B cell (primary cell): ENCODE results near the gene ELFN2. TPM values are rescaled to one million over a fixed set of nuclear protein-coding genes. Genes with fewer than 3 reads are reported as not detected.

ENCODE experiments used
- ATAC-seq: fragments of 200-7000 bp; cut with Tn5 transposase; one replicate; pipeline ENCODE4 v1.10.0; 2021; ENCODE audit warnings: low read depth, mild to moderate bottlenecking, moderate number of reproducible peaks, moderate library complexity
- CTCF ChIA-PET: fragments of 350-600 bp; sonication (Branson Sonifier 250); formaldehyde crosslinking; loops from one replicate; lab custom pipeline; 2021; ENCODE audit warnings: antibody characterized with exemption, inconsistent platforms; lab: Charles Lee
- POLR2A ChIA-PET: fragments of 350-600 bp; sonication (Branson Sonifier 250); formaldehyde crosslinking; loops from one replicate; lab custom pipeline; 2021; ENCODE audit warnings: antibody characterized with exemption; lab: Charles Lee
- DNase-seq: peaks from one replicate; pipeline ENCODE4 v3.0.0; 2013
- H2AFZ ChIP-seq: 2 replicates; pipeline ENCODE4 v1.6.1; 2012; ENCODE audit warnings: mild to moderate bottlenecking, low read depth, low read length; ENCODE audit not compliant: insufficient read depth, poor library complexity, severe bottlenecking
- H3K27ac ChIP-seq, 2 donors: 1 replicate in 1 of 2; 2 replicates in 1 of 2; pipeline ENCODE4 v1.5.1; 2012 to 2013; ENCODE audit warnings: low read length in 2 of 2, mild to moderate bottlenecking in 2 of 2, moderate library complexity in 1 of 2
- H3K27me3 ChIP-seq, 4 experiments: fragments of 200-600 bp in 1 of 4; sonication (generic) in 1 of 4; replicated peaks in 1 of 4; 1 replicate in 2 of 4; 2 replicates in 2 of 4; pipeline versions ENCODE4 v1.6.1 to v1.7.0; 2013 to 2016; ENCODE audit warnings: low read length in 3 of 4, mild to moderate bottlenecking in 2 of 4, mixed read lengths in 1 of 4, moderate library complexity in 1 of 4; ENCODE audit not compliant: insufficient read depth in 4 of 4, control insufficient read depth in 3 of 4; ENCODE audit errors: control extremely low read depth in 1 of 4
- H3K36me3 ChIP-seq, 2 experiments: replicated peaks in 1 of 2; 1 replicate in 1 of 2; 2 replicates in 1 of 2; pipeline versions ENCODE4 v1.6.1 to v1.7.1; 2013; ENCODE audit warnings: low read length in 1 of 2; ENCODE audit not compliant: insufficient read depth in 2 of 2, control insufficient read depth in 1 of 2; ENCODE audit errors: control extremely low read depth in 1 of 2, extremely low read depth in 1 of 2
- H3K4me1 ChIP-seq, 2 donors: fragments of 200-600 bp in 1 of 2; sonication (generic) in 1 of 2; 1 replicate in 1 of 2; 2 replicates in 1 of 2; pipeline versions ENCODE4 v1.5.1 to v1.6.1; 2013 to 2017; ENCODE audit warnings: low read length in 2 of 2; ENCODE audit not compliant: control insufficient read depth in 2 of 2, insufficient read depth in 2 of 2
- H3K4me2 ChIP-seq: replicated peaks from 2 replicates; pipeline ENCODE3; 2012; ENCODE audit warnings: mild to moderate bottlenecking, low read depth, low read length; ENCODE audit not compliant: poor library complexity, severe bottlenecking
- H3K4me3 ChIP-seq, 5 experiments: fragments of 200-600 bp in 1 of 5; sonication (generic) in 1 of 5; 1 replicate in 3 of 5; 2 replicates in 2 of 5; pipeline versions ENCODE4 v1.5.1 to v1.7.0; 2011 to 2016; ENCODE audit warnings: low read length in 4 of 5, mild to moderate bottlenecking in 4 of 5, low read depth in 2 of 5, control low read depth in 1 of 5, moderate library complexity in 1 of 5; ENCODE audit not compliant: insufficient read depth in 1 of 5; ENCODE audit errors: control extremely low read depth in 1 of 5, extremely low read depth in 1 of 5
- H3K79me2 ChIP-seq: fragments of 200-600 bp; sonication (generic); one replicate; pipeline ENCODE4 v1.6.0; 2016; ENCODE audit warnings: low read length; ENCODE audit not compliant: control insufficient read depth, insufficient read depth
- H3K9ac ChIP-seq: fragments of 200-600 bp; sonication (generic); 2 replicates; pipeline ENCODE4 v1.6.1; 2017; ENCODE audit warnings: mild to moderate bottlenecking, low read length, moderate library complexity
- H3K9me3 ChIP-seq, 3 donors: one replicate each; pipeline versions ENCODE4 v1.6.1 to v1.7.1; 2013; ENCODE audit warnings: low read length in 2 of 3; ENCODE audit not compliant: control insufficient read depth in 2 of 3, insufficient read depth in 1 of 3; ENCODE audit errors: control extremely low read depth in 1 of 3
- H4K20me1 ChIP-seq: 2 replicates; pipeline ENCODE4 v1.6.0; 2012; ENCODE audit warnings: mild to moderate bottlenecking, low read length; ENCODE audit not compliant: insufficient read depth, control insufficient read depth, poor library complexity, severe bottlenecking
- H3K27ac Mint-ChIP-seq: one replicate; pipeline ENCODE4 v1.8.0; 2021; ENCODE audit warnings: mixed read lengths
- H3K27me3 Mint-ChIP-seq: one replicate; pipeline ENCODE4 v1.8.0; 2021; ENCODE audit warnings: mixed read lengths
- H3K4me1 Mint-ChIP-seq: one replicate; pipeline ENCODE4 v1.8.0; 2021; ENCODE audit warnings: mixed read lengths
- H3K4me3 Mint-ChIP-seq: one replicate; pipeline ENCODE4 v1.8.0; 2021; ENCODE audit warnings: mixed read lengths
- H3K9me3 Mint-ChIP-seq: one replicate; pipeline ENCODE4 v1.8.0; 2022; ENCODE audit warnings: mixed read lengths; ENCODE audit not compliant: insufficient read depth
- CTCF ChIP-seq: fragments of 200-600 bp; IDR thresholded peaks from one replicate; pipeline ENCODE4 v1.8.0; 2022; ENCODE audit warnings: antibody characterized with exemption, mild to moderate bottlenecking
- EZH2 ChIP-seq: IDR thresholded peaks from 2 replicates; pipeline ENCODE4 v1.6.1; 2012; ENCODE audit warnings: borderline replicate concordance, low read depth, mild to moderate bottlenecking, moderate library complexity, low read length; ENCODE audit not compliant: insufficient read depth, poor library complexity, severe bottlenecking
- WGBS: methylation state at CpG from one replicate; pipeline ENCODE4 v1.1.5; 2013; ENCODE audit warnings: missing lambda C conversion rate; ENCODE audit not compliant: insufficient coverage; 5-methylcytosine and 5-hydroxymethylcytosine counted together
- intact Hi-C: fragments of 100-400 bp; cut with micrococcal nuclease; formaldehyde crosslinking; loops from one replicate; pipeline ENCODE4 v1.10.0; 2022
- polyA plus RNA-seq: library from polyadenylated mRNA; depleted of rRNA; stranded (reverse); fragments of >200 nt; gene quantifications from 2 replicates; pipeline ENCODE4 v1.2.3, GENCODE V29; 2012
- total RNA-seq, 2 donors: library from RNA; stranded (reverse); fragments of 120-200 nt in 1 of 2; gene quantifications; 1 replicate in 1 of 2; 2 replicates in 1 of 2; pipeline versions ENCODE4 v1.2.3 to v1.2.4, GENCODE V29; 2013 to 2022

ELFN2 gene
- total and polyA plus RNA-seq, 2 donors (not counting 1 experiment from before 2014, with no cell fraction given), result 0.07 to 0.12 TPM

- WGBS, result 88% methylated on average over 3 of the region's 3 CpGs
- intact Hi-C loops, result no loop called here
- ChIA-PET POLR2A (no interaction called here), CTCF (no interaction called here)
- no peak overlapping the region for H3K27ac ChIP-seq
- H3K36me3 ChIP-seq, result no peaks in the 10 kb centered on the region
- no peaks in the 10 kb centered on the region for H4K20me1 ChIP-seq
- no peak overlapping the region for H3K4me3 Mint-ChIP-seq
- TF ChIP-seq CTCF (no peak), EZH2 (no peak)
- H3K4me1 ChIP-seq, result no peaks in the 10 kb centered on the region
- no peak overlapping the region for H3K27ac Mint-ChIP-seq
- no peaks in the 10 kb centered on the region for H3K27me3 ChIP-seq
- H3K4me2 ChIP-seq, result no peak overlapping the region
- no peaks in the 10 kb centered on the region for H3K9me3 Mint-ChIP-seq
- DNase-seq (no peak), ATAC-seq (no peak)
- H2AFZ ChIP-seq, result no peak overlapping the region
- no peaks in the 10 kb centered on the region for H3K4me1 Mint-ChIP-seq
- no peaks in the 10 kb centered on the region for H3K9me3 ChIP-seq
- peaks cover 4% of the 10 kb centered on the region for H3K27me3 Mint-ChIP-seq
- no peak overlapping the region for H3K4me3 ChIP-seq
- H3K79me2 ChIP-seq, result no peaks in the 10 kb centered on the region
- H3K9ac ChIP-seq, result no peak overlapping the region
Measured at GRCh38 chr22:37351232-37351631, 76.0 kb downstream of the ELFN2 start.

GRCh38 chr22:37349043-37349814 is 78.0 kb downstream of the ELFN2 start:
- no peak for DNase-seq
- intact Hi-C loops, result no loop called here
- no peak for ATAC-seq
- H3K79me2 ChIP-seq, result no peaks in the 10 kb centered on the region
- H3K4me3 ChIP-seq, result no peak overlapping the region
- Mint-ChIP-seq H3K4me1 (no peaks in the 10 kb centered on the region), H3K27ac (no peak overlapping the region), H3K27me3 (peaks cover 13% of the 10 kb centered on the region), H3K9me3 (no peaks in the 10 kb centered on the region), H3K4me3 (no peak overlapping the region)
- ChIA-PET CTCF (no interaction called here), POLR2A (no interaction called here)
- H3K27ac ChIP-seq, result no peak overlapping the region
- 91% methylated on average over 16 of the region's 19 CpGs for WGBS
- H3K36me3 ChIP-seq, result no peaks in the 10 kb centered on the region
- no peak overlapping the region for H3K9ac ChIP-seq
- no peak overlapping the region for H2AFZ ChIP-seq
- H3K4me1 ChIP-seq, result no peaks in the 10 kb centered on the region
- no peaks in the 10 kb centered on the region for H3K9me3 ChIP-seq
- H3K4me2 ChIP-seq, result no peak overlapping the region
- H3K27me3 ChIP-seq, result no peaks in the 10 kb centered on the region
- H4K20me1 ChIP-seq, result no peaks in the 10 kb centered on the region
- no peak for TF ChIP-seq CTCF
- TF ChIP-seq EZH2, result no peak
